ENCODE measurements around the gene TBC1D3B. TPM values are rescaled to one million over a fixed set of nuclear protein-coding genes. Genes with fewer than 3 reads are reported as not detected.
A peak's percentile ranks its signal among the peaks of the same experiment; 100 is the strongest.

Gene TBC1D3B
- total RNA-seq, 1 experiment from 2014 or later = 1.4 TPM

DNA sequence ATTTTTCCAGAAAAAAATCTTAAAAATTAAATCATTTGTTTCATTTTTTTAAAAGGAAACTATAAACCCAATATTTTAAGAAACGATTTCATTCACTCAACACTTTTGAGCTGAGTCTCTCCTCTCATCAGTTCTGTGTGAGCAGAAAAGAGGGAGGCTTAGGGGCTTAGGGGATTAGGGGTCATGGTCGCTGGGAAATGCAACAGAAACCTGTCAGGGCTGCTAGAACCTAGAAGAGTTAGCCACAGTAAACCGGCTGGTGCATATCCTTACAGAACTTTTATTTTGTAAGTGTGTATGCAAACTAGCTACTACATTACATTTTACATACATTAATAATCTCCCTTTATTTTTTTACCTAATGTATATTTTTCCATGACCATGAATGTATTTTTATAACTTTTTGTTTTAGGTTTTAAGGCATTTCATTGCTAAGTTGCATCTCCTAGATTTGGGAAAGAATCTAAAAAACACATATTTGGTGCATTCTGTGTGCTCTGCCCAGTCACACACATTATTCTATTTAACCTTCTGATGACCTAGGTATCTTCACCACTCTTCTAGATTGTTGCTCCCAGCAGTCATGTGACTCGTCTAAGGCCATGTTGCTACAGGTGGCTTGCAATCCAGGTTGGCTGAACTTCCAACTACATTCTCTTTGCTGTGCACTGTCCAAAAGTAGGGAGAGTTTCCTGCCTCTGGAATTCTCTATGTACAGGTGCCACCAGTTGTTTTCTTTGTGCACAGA is 24.4 kb downstream of the TBC1D3B start:
- Histone ChIP-seq H3K4me2 (ENCODE audit: low read length) (no peak overlapping the region), H3K27ac (ENCODE audit: low read length) (no peak overlapping the region), H4K20me1 (ENCODE audit: low read length) (no peaks in the 10 kb centered on the region), H3K9me2 (replicated peaks; ENCODE audit: low read length) (no peaks in the 10 kb centered on the region), H3K27me3 (ENCODE audit: low read length) (peaks cover 7% of the 10 kb centered on the region), H3F3A (ENCODE audit: low read length, unreplicated experiment) (no peaks in the 10 kb centered on the region), H3K4me1 (ENCODE audit: insufficient read depth, low read length) (no peaks in the 10 kb centered on the region), H3K36me3 (ENCODE audit: low read depth, low read length) (peaks cover 3% of the 10 kb centered on the region; the same call in 1 of the 2 replicates), H3K9me3 (ENCODE audit: low read length) (no peaks in the 10 kb centered on the region), H2AFZ (ENCODE audit: low read length) (no peak overlapping the region), H3K4me3 (ENCODE audit: low read length) (no peak overlapping the region), H3K9ac (ENCODE audit: low read length) (no peak overlapping the region), H3K79me2 (ENCODE audit: low read length) (no peaks in the 10 kb centered on the region)
- BruUV-seq (replicated peaks) = no TSS peak
- intact Hi-C loops (cut with micrococcal nuclease) = no loop called here
- ChIA-PET POLR2A (ENCODE audit: unreplicated experiment) (interaction anchor here (0.7 kb wide), 1 partner anchor 158 kb away, joined by 3 read pairs; no protein-coding TSS in a partner anchor), CTCF (no interaction called here)
- DNase-seq = no peak
- no peak for ATAC-seq
- TF ChIP-seq EZH2phosphoT487 (IDR thresholded peaks at IDR 0.05; ENCODE audit: borderline replicate concordance, low read length) (no peak), EZH2 (IDR thresholded peaks at IDR 0.05; ENCODE audit: low read length, unreplicated experiment) (no peak)
- TF ChIP-seq, protein P1, sequence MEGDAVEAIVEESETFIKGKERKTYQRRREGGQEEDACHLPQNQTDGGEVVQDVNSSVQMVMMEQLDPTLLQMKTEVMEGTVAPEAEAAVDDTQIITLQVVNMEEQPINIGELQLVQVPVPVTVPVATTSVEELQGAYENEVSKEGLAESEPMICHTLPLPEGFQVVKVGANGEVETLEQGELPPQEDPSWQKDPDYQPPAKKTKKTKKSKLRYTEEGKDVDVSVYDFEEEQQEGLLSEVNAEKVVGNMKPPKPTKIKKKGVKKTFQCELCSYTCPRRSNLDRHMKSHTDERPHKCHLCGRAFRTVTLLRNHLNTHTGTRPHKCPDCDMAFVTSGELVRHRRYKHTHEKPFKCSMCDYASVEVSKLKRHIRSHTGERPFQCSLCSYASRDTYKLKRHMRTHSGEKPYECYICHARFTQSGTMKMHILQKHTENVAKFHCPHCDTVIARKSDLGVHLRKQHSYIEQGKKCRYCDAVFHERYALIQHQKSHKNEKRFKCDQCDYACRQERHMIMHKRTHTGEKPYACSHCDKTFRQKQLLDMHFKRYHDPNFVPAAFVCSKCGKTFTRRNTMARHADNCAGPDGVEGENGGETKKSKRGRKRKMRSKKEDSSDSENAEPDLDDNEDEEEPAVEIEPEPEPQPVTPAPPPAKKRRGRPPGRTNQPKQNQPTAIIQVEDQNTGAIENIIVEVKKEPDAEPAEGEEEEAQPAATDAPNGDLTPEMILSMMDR (conservative IDR thresholded peaks at IDR 0.05; ENCODE audit: low read depth, low read length) = no peak

DNA sequence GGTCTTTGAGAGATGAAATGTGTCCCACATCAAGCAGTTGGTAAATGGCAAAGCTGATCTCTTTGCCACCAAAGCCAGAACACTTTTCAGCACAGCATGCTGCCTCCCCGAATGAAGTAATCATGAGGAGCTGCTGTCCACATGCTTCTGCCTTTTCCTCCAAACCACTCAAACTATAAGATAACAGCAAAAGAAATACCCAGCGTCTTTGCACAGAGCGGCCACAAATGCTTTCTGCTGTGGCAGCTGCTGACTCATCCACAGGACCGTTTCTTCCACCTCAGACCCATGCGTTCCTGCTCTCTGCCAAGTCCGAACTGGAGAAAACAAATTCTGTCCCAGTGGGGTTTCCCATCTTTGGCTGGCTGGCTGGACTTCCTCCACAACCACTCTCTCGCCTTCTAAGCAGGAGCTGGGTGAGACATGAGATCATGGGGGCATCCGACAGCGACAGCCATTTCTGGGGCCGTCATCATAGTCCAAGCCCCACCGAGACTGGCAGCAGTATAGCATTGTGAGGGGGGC is 27.1 kb downstream of the TBC1D3B start:
- ChIA-PET CTCF (interaction anchor here (0.6 to 1.0 kb wide), 2 partner anchors 168 to 180 kb away, joined by 3 to 4 read pairs; no protein-coding TSS in a partner anchor), POLR2A (ENCODE audit: unreplicated experiment) (no interaction called here)
- Histone ChIP-seq H3K79me2 (ENCODE audit: low read length) (no peaks in the 10 kb centered on the region), H3K4me1 (ENCODE audit: insufficient read depth, low read length) (no peaks in the 10 kb centered on the region), H3F3A (ENCODE audit: low read length, unreplicated experiment) (no peaks in the 10 kb centered on the region), H4K20me1 (ENCODE audit: low read length) (no peaks in the 10 kb centered on the region), H3K27me3 (ENCODE audit: low read length) (peaks cover 15% of the 10 kb centered on the region), H3K9me3 (ENCODE audit: low read length) (no peaks in the 10 kb centered on the region), H3K27ac (ENCODE audit: low read length) (no peak overlapping the region), H3K36me3 (ENCODE audit: low read depth, low read length) (peaks cover 3% of the 10 kb centered on the region; the same call in 1 of the 2 replicates), H3K4me2 (ENCODE audit: low read length) (peak overlapping the region; percentile 37; the same call in 1 of the 2 replicates), H3K9ac (ENCODE audit: low read length) (no peak overlapping the region), H2AFZ (ENCODE audit: low read length) (0 out of 2 replicates have a peak overlapping the region, but pooled peaks have one; percentile 34), H3K9me2 (replicated peaks; ENCODE audit: low read length) (no peaks in the 10 kb centered on the region), H3K4me3 (ENCODE audit: low read length) (no peak overlapping the region)
- BruUV-seq (replicated peaks) = no TSS peak
- DNase-seq (no peak), ATAC-seq (peak; percentile 53)
- intact Hi-C loops (cut with micrococcal nuclease) = loop anchor here (1.0 kb wide), 1 partner anchor 180 kb away; no protein-coding TSS in a partner anchor
- TF ChIP-seq, protein P1 (conservative IDR thresholded peaks at IDR 0.05; ENCODE audit: low read depth, low read length) = peak; percentile 9; the same call in 1 of the 2 replicates
- TF ChIP-seq EZH2 (IDR thresholded peaks at IDR 0.05; ENCODE audit: low read length, unreplicated experiment) = no peak
- no peak for TF ChIP-seq EZH2phosphoT487 (IDR thresholded peaks at IDR 0.05; ENCODE audit: borderline replicate concordance, low read length)

All from PC-3 (cell line).